AML-193 (cell line): ENCODE measurements around the gene ARGFX.
"Not testable (repeated sequence)": the region's sequence is repeated elsewhere in the genome, so short reads cannot be mapped to it uniquely, and the experiment has no call there.

Experiments used
- DNase-seq, 2 experiments: peaks; one replicate each; lab custom pipeline; 2025; lab: John Stamatoyannopoulos, UW

Gene ARGFX

GRCh38 chr3:121599900-121600299 lies 32.2 kb downstream of the ARGFX start:
- DNase-seq = not testable (repeated sequence)

- DNase-seq = no peak
Measured at GRCh38 chr3:121601212-121601812, 33.6 kb downstream of the ARGFX start.

- no peak for DNase-seq
Measured at GRCh38 chr3:121604759-121605158, 37.0 kb downstream of the ARGFX start.

- no peak for DNase-seq
Measured at GRCh38 chr3:121606106-121606505, 38.4 kb downstream of the ARGFX start.
